Fibroblast of pulmonary artery (primary cell): ENCODE results near the gene OR3A2.
"Not testable (repeated sequence)": the region's sequence is repeated elsewhere in the genome, so short reads cannot be mapped to it uniquely, and the experiment has no call there.

Experiments
- DNase-seq: peaks from one replicate; pipeline ENCODE4 v3.0.0-alpha.2; 2010; ENCODE audit warnings: low read depth
- H3K4me3 ChIP-seq: replicated peaks from 2 replicates; pipeline ENCODE4 v1.5.1; 2011; ENCODE audit warnings: low read depth, mild to moderate bottlenecking, control low read depth, low read length, moderate library complexity
- CTCF ChIP-seq: IDR thresholded peaks from 2 replicates; pipeline ENCODE4 v1.5.1; 2011; ENCODE audit warnings: mild to moderate bottlenecking, control low read depth, low read length, inconsistent platforms; ENCODE audit errors: missing control alignments

OR3A2 gene

GRCh38 chr17:3385869-3386816 is at the start of gene OR3A2:
OR3A2 (minus strand) TSS chr17:3386308.
- H3K4me3 ChIP-seq = no peak within 1 kb of the TSS
- DNase-seq = no peak
- no peak for TF ChIP-seq CTCF

GRCh38 chr17:3433741-3434140 is 47.6 kb upstream of the OR3A2 start, which contains the start of gene OR1E2:
OR1E2 (minus strand) TSS chr17:3433841; CDS start chr17:3433841, 0 bp downstream.
- DNase-seq = no peak
- TF ChIP-seq CTCF = no peak
- no peak within 1 kb of the TSS for H3K4me3 ChIP-seq

GRCh38 chr17:3433215-3433614 is 47.1 kb upstream of the OR3A2 start:
- not testable (repeated sequence) for DNase-seq, H3K4me3 ChIP-seq

- no peak for TF ChIP-seq CTCF
- H3K4me3 ChIP-seq = no peak overlapping the region
- DNase-seq = no peak
These were observed 32.1 kb upstream of the OR3A2 start for GRCh38 chr17:3418222-3418621.

GRCh38 chr17:3415610-3416009 is 29.5 kb upstream of the OR3A2 start:
- no peak for DNase-seq
- no peak for TF ChIP-seq CTCF
- no peak overlapping the region for H3K4me3 ChIP-seq

- H3K4me3 ChIP-seq, DNase-seq: not testable (repeated sequence)
These were observed 26.1 kb upstream of the OR3A2 start for GRCh38 chr17:3412216-3412615.

- H3K4me3 ChIP-seq = no peak within 1 kb of the TSS
- DNase-seq = no peak
- TF ChIP-seq CTCF = no peak
These were observed 25.0 kb upstream of the OR3A2 start, which contains the start of gene OR3A3 for GRCh38 chr17:3411070-3411469. OR3A3 (plus strand) TSS chr17:3411370.

- DNase-seq, H3K4me3 ChIP-seq: not testable (repeated sequence)
These were observed 17.7 kb upstream of the OR3A2 start for GRCh38 chr17:3403856-3404255.
